Esophagus muscularis mucosa (tissue), 4 donors: ENCODE measurements around the gene KIFAP3. TPM values are rescaled to one million over a fixed set of nuclear protein-coding genes. Genes with fewer than 3 reads are reported as not detected.
"Not testable (repeated sequence)": the region's sequence is repeated elsewhere in the genome, so short reads cannot be mapped to it uniquely, and the experiment has no call there.

Experiments used
- DNase-seq: peaks from one replicate; pipeline ENCODE4 v3.0.0-alpha.2; 2017; ENCODE audit errors: extremely low spot score
- H3K27ac ChIP-seq, 4 donors: fragments of 200-600 bp; sonication (generic); replicated peaks in 1 of 4; 1 replicate in 3 of 4; 2 replicates in 1 of 4; pipeline ENCODE4 v1.5.1; 2016 to 2019; ENCODE audit warnings: mild to moderate bottlenecking in 1 of 4
- H3K27me3 ChIP-seq, 4 donors: fragments of 200-600 bp; sonication (generic); one replicate each; pipeline versions ENCODE4 v1.5.1 to v1.6.0; 2016 to 2019
- H3K36me3 ChIP-seq, 4 donors: fragments of 200-600 bp; sonication (generic); one replicate each; pipeline ENCODE4 v1.5.1; 2016 to 2019
- H3K4me1 ChIP-seq, 4 donors: fragments of 200-600 bp; sonication (generic); one replicate each; pipeline ENCODE4 v1.5.1; 2016 to 2019
- H3K4me3 ChIP-seq, 4 donors: fragments of 200-600 bp; sonication (generic); 1 replicate in 2 of 4; 2 replicates in 2 of 4; pipeline ENCODE4 v1.5.1; 2016 to 2019; ENCODE audit warnings: mild to moderate bottlenecking in 4 of 4, moderate library complexity in 1 of 4
- H3K9me3 ChIP-seq, 4 donors: fragments of 200-600 bp; sonication (generic); 1 replicate in 3 of 4; 2 replicates in 1 of 4; pipeline ENCODE4 v1.5.1; 2016 to 2019
- CTCF ChIP-seq, 3 experiments: fragments of 200-600 bp in 2 of 3; fragments of 450-650 bp in 1 of 3; sonication (generic) in 2 of 3; IDR thresholded peaks; one replicate each; pipeline ENCODE4 v1.5.1; 2017 to 2019; ENCODE audit warnings: antibody characterized with exemption in 3 of 3, mild to moderate bottlenecking in 2 of 3, moderate library complexity in 1 of 3
- EP300 ChIP-seq: sonication (generic); formaldehyde crosslinking; IDR thresholded peaks from one replicate; pipeline ENCODE4 v1.6.1; 2017; ENCODE audit warnings: antibody characterized with exemption
- POLR2A ChIP-seq: fragments of 450-650 bp; IDR thresholded peaks from one replicate; pipeline ENCODE4 v1.6.1; 2017; ENCODE audit warnings: antibody characterized with exemption, moderate library complexity, mild to moderate bottlenecking, low read depth
- POLR2AphosphoS5 ChIP-seq, 2 donors: sonication (generic); formaldehyde crosslinking; IDR thresholded peaks; one replicate each; pipeline ENCODE4 v1.6.1; 2017; ENCODE audit warnings: antibody characterized with exemption in 2 of 2
- WGBS: methylation state at CpG from one replicate; pipeline ENCODE4 v1.1.5; 2018; 5-methylcytosine and 5-hydroxymethylcytosine counted together
- intact Hi-C: fragments of 100-400 bp; cut with DNase I; formaldehyde crosslinking; loops from one replicate; pipeline ENCODE4 v1.15.1; 2023
- total RNA-seq, 4 donors: library from RNA; depleted of rRNA; stranded (reverse); fragments of >200 nt; gene quantifications; one replicate each; pipeline versions ENCODE4 v1.1.0 to v1.2.1, GENCODE V29; 2016

Gene KIFAP3
- total RNA-seq, 4 donors from 2014 or later, result 23.9 to 35.9 (median 30.0) TPM

- H3K27ac ChIP-seq, result no peak overlapping the region
- intact Hi-C loops, result no loop called here
- WGBS, result 59% methylated on average over 4 of the region's 4 CpGs
- TF ChIP-seq POLR2AphosphoS5 (IDR thresholded peaks at IDR 0.05) (no peak), CTCF (IDR thresholded peaks at IDR 0.05) (no peak), EP300 (no peak), POLR2A (no peak)
- H3K9me3 ChIP-seq, result peaks cover 0 to 6% (median 0%) of the 10 kb centered on the region in 4 donors
- peaks cover 0 to 6% (median 0%) of the 10 kb centered on the region in 4 donors for H3K4me1 ChIP-seq
- no peaks in the 10 kb centered on the region for H3K27me3 ChIP-seq
- no peaks in the 10 kb centered on the region for H3K36me3 ChIP-seq
- no peak for DNase-seq
- no peak overlapping the region for H3K4me3 ChIP-seq
These were observed 22.4 kb upstream of the KIFAP3 start for GRCh38 chr1:170096806-170097340.

- Histone ChIP-seq H3K9me3 (peaks cover 0 to 6% (median 0%) of the 10 kb centered on the region in 4 donors), H3K27me3 (no peaks in the 10 kb centered on the region), H3K36me3 (no peaks in the 10 kb centered on the region), H3K27ac (no peak overlapping the region), H3K4me1 (peaks cover 0 to 6% (median 0%) of the 10 kb centered on the region in 4 donors), H3K4me3 (no peak overlapping the region)
- DNase-seq, result no peak
- TF ChIP-seq EP300 (no peak), POLR2A (no peak), CTCF (IDR thresholded peaks at IDR 0.05) (no peak), POLR2AphosphoS5 (IDR thresholded peaks at IDR 0.05) (no peak)
- intact Hi-C loops, result no loop called here
These were observed 21.7 kb upstream of the KIFAP3 start for GRCh38 chr1:170095976-170096748.

GRCh38 chr1:170094697-170095616 lies 20.5 kb upstream of the KIFAP3 start:
- H3K9me3 ChIP-seq, H3K4me3 ChIP-seq, H3K4me1 ChIP-seq, DNase-seq, H3K36me3 ChIP-seq, H3K27ac ChIP-seq, H3K27me3 ChIP-seq, intact Hi-C loops: not testable (repeated sequence)
- WGBS, result 93% methylated on average over 27 of the region's 31 CpGs

GRCh38 chr1:170086399-170087032 lies 12.0 kb upstream of the KIFAP3 start:
- H3K4me3 ChIP-seq, result no peak overlapping the region
- no peak for TF ChIP-seq POLR2A
- TF ChIP-seq CTCF (IDR thresholded peaks at IDR 0.05), result no peak
- no peak for TF ChIP-seq POLR2AphosphoS5 (IDR thresholded peaks at IDR 0.05)
- no peak for TF ChIP-seq EP300

More at GRCh38 chr1:170086399-170087032, 12.0 kb upstream of the KIFAP3 start:
- H3K9me3 ChIP-seq, result no peaks in the 10 kb centered on the region
- intact Hi-C loops, result no loop called here
- no peaks in the 10 kb centered on the region for H3K4me1 ChIP-seq
- H3K36me3 ChIP-seq, result no peaks in the 10 kb centered on the region
- 69% methylated on average over 2 of the region's 2 CpGs for WGBS
- H3K27me3 ChIP-seq, result no peaks in the 10 kb centered on the region
- no peak overlapping the region for H3K27ac ChIP-seq
- DNase-seq, result no peak
